Fibroblast of lung (primary cell): ENCODE data around the gene TEX44.

Experiments
- EZH2 ChIP-seq: IDR thresholded peaks from 2 replicates; pipeline ENCODE4 v1.5.1; 2012; ENCODE audit warnings: low read length, control low read depth, mild to moderate bottlenecking; ENCODE audit errors: missing control alignments
- TF ChIP-seq, protein P1 (sequence below), 2 donors: IDR thresholded peaks in 1 of 2; conservative IDR thresholded peaks in 1 of 2; 1 replicate in 1 of 2; 2 replicates in 1 of 2; pipeline ENCODE4 v1.5.1; 2011 to 2012; ENCODE audit warnings: low read length in 2 of 2, control low read depth in 1 of 2, inconsistent platforms in 1 of 2, low read depth in 1 of 2, mild to moderate bottlenecking in 1 of 2

DNA sequence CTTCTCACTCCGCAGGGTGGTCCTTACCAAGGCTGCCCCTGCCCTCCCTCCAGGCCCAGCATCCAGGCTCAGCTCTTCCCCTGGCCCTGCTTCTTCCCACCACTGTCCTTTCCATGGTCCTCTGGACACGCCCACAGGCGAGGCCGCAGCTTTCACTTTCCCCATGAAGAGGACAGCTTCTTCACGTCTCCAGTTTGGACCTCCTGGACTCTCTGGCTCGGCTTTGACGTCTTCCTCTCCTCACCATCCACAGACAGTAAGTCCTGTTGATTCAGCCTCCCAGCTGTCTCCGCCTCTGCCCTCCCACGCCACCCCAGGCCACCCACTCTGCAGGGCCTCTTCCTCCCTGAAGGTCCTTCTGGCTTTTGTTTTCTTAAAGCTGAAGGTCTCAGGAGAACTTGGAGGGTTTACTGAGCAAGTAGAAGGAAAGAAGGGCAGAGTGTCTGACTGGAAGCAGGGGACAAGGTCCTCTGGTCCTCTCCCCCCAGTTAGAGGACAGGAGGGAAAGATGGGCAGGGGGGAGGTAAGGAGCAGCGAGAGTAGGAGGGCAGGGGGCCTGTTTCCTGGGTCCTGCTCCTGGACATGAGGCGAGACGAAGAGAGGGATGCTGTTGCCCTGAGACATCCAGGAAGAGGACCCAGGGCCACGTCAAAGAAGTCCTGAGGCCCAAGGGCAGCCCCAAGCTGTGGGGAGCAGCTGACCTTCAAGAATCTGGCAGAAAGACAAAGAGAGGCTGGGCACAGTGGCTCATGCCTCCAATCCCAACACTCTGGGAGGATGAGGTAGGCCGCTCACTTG, 37.7 kb upstream of the TEX44 start:
- TF ChIP-seq, protein P1, sequence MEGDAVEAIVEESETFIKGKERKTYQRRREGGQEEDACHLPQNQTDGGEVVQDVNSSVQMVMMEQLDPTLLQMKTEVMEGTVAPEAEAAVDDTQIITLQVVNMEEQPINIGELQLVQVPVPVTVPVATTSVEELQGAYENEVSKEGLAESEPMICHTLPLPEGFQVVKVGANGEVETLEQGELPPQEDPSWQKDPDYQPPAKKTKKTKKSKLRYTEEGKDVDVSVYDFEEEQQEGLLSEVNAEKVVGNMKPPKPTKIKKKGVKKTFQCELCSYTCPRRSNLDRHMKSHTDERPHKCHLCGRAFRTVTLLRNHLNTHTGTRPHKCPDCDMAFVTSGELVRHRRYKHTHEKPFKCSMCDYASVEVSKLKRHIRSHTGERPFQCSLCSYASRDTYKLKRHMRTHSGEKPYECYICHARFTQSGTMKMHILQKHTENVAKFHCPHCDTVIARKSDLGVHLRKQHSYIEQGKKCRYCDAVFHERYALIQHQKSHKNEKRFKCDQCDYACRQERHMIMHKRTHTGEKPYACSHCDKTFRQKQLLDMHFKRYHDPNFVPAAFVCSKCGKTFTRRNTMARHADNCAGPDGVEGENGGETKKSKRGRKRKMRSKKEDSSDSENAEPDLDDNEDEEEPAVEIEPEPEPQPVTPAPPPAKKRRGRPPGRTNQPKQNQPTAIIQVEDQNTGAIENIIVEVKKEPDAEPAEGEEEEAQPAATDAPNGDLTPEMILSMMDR (conservative IDR thresholded peaks at IDR 0.05 in 1 of 2, IDR thresholded peaks at IDR 0.05 in 1 of 2; ENCODE audit: low read depth in 1 of 2, low read length in 2 of 2) = no peak
- TF ChIP-seq EZH2 = no peak
